PC-3 (cell line): ENCODE results near the gene DUOX2.

Experiments
- EZH2 ChIP-seq: fragments of 300-600 bp; sonication (generic); IDR thresholded peaks from one replicate; pipeline ENCODE4 v1.6.1; 2017; ENCODE audit warnings: antibody characterized with exemption, mild to moderate bottlenecking, low read length; ENCODE audit not compliant: unreplicated experiment
- EZH2phosphoT487 ChIP-seq: fragments of 300-600 bp; sonication (generic); IDR thresholded peaks from 2 replicates; pipeline ENCODE4 v1.6.1; 2018; ENCODE audit warnings: mild to moderate bottlenecking, antibody characterized with exemption, low read length, borderline replicate concordance
- TF ChIP-seq, protein P1 (sequence below): fragments of 300-600 bp; sonication (generic); conservative IDR thresholded peaks from 2 replicates; pipeline ENCODE4 v1.5.1; 2017; ENCODE audit warnings: antibody characterized with exemption, low read depth, mild to moderate bottlenecking, low read length

GRCh38 chr15:45143946-45144345 lies 30.0 kb upstream of the DUOX2 start:
- no peak for TF ChIP-seq EZH2
- no peak for TF ChIP-seq EZH2phosphoT487
- TF ChIP-seq, protein P1, sequence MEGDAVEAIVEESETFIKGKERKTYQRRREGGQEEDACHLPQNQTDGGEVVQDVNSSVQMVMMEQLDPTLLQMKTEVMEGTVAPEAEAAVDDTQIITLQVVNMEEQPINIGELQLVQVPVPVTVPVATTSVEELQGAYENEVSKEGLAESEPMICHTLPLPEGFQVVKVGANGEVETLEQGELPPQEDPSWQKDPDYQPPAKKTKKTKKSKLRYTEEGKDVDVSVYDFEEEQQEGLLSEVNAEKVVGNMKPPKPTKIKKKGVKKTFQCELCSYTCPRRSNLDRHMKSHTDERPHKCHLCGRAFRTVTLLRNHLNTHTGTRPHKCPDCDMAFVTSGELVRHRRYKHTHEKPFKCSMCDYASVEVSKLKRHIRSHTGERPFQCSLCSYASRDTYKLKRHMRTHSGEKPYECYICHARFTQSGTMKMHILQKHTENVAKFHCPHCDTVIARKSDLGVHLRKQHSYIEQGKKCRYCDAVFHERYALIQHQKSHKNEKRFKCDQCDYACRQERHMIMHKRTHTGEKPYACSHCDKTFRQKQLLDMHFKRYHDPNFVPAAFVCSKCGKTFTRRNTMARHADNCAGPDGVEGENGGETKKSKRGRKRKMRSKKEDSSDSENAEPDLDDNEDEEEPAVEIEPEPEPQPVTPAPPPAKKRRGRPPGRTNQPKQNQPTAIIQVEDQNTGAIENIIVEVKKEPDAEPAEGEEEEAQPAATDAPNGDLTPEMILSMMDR, result no peak
